GM21529 (cell line): Measurements from ENCODE around the gene ST3GAL3.

Experiments
- ATAC-seq: cut with Tn5 transposase; IDR thresholded peaks from one replicate; pipeline ENCODE4 v1.9.1; 2021; ENCODE audit not compliant: unreplicated experiment

ST3GAL3 gene

DNA sequence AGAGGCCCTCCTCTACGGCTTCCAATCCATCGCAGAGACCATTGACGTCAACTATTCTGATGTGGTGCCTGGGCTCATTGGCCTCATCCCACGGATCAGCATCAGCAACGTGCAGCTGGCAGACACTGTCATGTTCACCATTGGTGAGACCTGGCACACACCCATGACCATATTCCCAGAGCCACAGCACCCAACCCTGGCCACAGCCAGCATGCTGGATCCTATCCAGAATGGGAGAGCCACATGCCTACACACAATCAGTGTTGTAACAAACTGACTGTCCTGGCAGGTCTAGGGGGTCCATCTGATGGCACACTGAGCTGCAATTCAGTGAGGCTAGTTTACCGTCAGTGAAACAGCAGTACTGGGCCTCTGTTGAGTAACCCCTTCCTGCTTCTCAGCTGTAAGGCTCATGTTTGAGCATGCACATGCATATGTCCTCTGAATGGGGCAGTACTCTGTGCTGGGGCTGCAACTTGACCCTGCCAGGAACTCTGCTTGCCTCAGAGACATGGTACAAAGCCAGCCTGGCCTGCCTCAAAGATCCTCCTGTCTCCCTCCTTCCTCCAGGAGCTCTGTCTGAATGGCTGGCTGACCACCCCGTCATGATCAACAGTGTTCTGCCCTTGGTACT lies 250.2 kb downstream of the ST3GAL3 start:
- no peak for ATAC-seq

GRCh38 chr1:43958351-43959255 lies 251.3 kb downstream of the ST3GAL3 start:
- ATAC-seq = no peak

DNA sequence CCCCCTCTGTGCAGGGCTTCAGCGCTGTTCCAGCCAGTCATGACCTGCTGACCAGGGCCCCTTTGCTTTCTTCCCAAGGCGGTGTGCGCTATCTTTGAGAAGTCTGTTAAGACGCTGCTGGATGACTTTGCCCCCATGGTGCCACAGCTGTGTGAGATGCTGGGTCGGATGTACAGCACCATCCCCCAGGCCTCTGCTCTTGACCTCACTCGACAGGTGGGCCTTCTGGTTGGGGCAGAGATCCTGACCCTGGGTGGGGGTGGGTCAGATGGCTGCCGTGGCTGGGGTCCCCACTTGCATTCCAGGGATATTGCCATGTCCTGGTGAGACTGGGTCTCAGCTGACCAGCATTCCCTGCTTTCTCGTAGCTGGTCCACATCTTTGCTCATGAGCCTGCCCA lies 253.5 kb downstream of the ST3GAL3 start:
- no peak for ATAC-seq

- no peak for ATAC-seq
Measured at GRCh38 chr1:43961692-43962091, 254.4 kb downstream of the ST3GAL3 start.

DNA sequence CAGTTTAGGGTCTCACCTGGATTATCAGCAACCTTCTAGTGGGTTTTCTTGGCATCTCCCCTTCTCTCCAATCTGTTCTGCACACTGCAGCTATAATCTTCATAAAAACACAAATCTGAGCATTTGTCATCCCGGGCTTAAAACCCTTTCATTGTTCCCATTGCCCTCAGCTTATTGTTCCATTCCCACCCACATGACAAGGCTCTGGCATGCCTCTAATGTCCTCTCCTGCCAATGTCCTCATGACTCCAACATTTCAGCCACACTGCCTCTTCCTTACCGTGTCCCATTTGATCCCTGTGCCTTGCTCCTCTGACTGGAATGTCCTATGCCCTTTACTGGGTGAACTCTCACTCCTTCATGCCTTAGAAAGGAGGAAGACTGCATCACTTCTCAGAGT lies 255.0 kb downstream of the ST3GAL3 start:
- no peak for ATAC-seq

GRCh38 chr1:43963006-43963405 lies 255.7 kb downstream of the ST3GAL3 start:
- ATAC-seq = no peak

- no peak for ATAC-seq
Measured at GRCh38 chr1:43963890-43964289, 256.6 kb downstream of the ST3GAL3 start.

DNA sequence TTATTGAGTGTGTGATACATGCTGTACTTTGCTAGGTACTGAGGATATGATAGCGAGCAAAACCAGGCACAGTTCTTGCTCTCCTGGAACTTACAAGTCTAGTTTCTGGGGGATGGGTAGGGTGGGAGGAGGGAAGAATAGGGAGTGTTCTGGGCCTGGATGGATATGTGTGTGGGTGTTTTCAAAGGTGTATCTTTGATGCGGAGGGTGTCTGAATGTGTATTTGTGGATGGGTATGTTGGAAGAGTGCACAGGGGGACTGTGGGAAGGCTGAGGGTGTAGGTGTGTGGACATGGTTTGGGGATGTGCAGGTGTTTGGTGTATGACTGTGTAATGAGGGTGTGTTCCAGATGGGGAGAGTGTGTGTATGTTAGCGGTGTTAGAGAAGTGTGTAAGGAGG lies 258.0 kb downstream of the ST3GAL3 start:
- no peak for ATAC-seq

- ATAC-seq = no peak
Measured at GRCh38 chr1:43968348-43968948, 261.1 kb downstream of the ST3GAL3 start.

DNA sequence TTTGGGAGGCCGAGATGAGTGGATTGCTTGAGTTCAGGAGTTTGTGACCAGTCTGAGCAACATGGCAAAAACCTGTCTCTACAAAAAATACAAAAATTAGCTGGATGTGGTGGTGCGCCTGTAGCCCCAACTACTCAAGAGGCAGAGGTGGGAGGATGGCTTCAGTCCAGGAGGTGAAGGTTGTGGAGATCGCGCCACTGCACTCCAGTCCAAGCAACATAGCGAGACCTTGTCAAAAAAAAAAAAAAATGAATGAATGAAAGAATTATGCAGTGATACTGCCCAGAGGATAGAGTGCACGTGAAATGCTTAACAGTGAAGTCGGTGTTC lies 262.0 kb downstream of the ST3GAL3 start:
- no peak for ATAC-seq

DNA sequence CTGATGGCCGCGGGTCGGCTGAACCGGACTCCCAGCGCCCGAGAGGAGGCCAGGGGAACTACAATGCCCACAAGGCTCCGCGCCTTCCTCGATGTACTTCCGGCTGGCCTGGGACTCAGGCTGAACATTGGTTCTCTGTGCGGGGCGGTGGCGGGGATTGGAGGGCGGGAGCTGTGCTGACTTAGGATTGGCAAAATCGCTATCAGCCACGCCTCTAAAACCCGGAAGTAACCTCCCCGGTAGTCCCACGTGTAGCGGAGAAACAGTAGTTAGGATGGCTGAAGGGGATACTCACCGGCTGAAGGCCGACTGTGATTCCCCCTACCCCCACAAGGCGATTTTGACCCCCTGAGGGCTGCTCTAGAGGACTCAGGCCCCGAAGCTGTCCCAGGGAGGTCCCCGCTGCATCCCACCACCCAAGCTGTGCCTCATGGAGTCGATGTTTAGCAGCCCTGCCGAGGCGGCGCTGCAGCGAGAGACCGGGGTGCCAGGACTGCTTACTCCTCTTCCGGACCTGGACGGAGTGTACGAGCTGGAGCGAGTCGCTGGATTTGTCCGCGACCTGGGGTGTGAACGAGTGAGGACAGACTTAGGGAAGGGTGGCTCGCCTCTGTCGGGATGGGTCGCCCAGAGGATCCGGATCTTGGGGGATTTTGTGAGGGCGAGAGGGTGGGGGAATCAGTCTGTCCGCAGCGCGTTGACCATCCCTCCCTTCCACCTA lies 262.6 kb downstream of the ST3GAL3 start, which contains the start of gene DPH2:
Gene DPH2 (plus strand): TSS at position 265 of the 721 bp plus-strand sequence. CDS start 166 bp downstream, at position 431.
- ATAC-seq = peak; percentile 82

GRCh38 chr1:43970502-43970901 lies 263.2 kb downstream of the ST3GAL3 start:
- no peak for ATAC-seq

- ATAC-seq = no peak
Measured at GRCh38 chr1:43970911-43971310, 263.6 kb downstream of the ST3GAL3 start.

DNA sequence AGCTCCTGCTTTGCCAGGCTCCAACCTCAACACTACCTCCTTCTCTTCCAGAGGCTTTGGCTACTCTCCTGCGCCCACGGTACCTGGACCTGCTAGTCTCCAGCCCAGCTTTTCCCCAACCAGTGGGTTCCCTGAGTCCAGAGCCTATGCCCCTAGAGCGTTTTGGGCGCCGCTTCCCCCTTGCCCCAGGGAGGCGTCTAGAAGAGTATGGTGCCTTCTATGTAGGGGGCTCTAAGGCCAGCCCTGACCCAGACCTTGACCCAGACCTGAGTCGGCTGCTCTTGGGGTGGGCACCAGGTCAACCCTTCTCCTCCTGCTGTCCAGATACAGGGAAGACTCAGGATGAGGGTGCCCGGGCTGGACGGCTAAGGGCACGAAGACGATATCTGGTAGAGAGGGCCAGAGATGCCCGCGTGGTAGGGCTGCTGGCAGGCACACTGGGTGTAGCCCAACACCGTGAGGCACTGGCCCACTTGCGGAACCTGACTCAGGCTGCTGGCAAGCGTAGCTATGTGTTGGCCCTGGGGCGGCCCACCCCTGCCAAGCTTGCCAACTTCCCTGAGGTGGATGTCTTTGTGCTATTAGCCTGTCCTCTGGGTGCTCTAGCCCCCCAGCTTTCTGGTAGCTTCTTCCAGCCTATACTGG lies 264.1 kb downstream of the ST3GAL3 start:
- ATAC-seq = no peak

- ATAC-seq = peak; percentile 0
Measured at GRCh38 chr1:43973981-43974442, 266.7 kb downstream of the ST3GAL3 start.

DNA sequence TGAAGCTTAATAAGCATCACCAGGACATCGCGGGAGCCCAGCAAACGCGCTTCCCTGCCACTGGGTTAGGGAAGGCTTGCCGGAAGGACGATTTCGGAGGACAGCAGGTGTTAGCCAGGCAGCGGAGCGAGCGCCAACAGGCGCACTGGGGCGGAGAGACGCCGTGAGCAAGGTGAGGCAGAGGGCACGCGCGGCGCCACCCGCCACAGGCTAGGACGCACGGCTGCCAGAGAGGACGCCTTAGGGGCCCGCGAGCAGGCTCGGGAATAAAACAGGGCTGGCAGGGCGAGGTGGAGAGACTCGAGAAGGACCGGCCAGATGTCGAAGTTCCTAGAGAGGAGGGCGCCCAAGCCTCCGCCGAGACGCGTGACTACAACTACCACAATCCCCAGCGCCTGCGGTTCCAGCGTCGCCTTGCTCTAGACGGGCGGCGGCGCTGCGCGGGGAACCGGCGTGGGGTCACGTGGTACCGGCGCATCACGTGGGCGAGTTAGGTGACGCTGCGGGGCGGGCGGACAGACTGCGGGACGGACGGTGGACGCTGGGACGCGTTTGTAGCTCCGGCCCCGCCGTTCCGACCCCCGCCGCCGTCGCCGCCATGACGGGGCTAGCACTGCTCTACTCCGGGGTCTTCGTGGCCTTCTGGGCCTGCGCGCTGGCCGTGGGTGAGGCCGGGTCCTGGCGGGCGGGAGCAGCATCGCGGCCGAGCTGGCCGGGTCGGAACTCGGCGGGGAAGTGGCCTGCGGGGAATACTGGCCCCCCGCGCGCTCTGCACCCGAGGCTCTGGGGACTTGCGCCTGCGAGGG lies 267.3 kb downstream of the ST3GAL3 start, which contains the start of gene ATP6V0B:
Gene ATP6V0B (plus strand): TSS at position 518 of the 806 bp plus-strand sequence. CDS start 81 bp downstream, at position 599.
- ATAC-seq = peak; percentile 70

- ATAC-seq = no peak
Measured at GRCh38 chr1:43975249-43975961, 268.1 kb downstream of the ST3GAL3 start.

- ATAC-seq = no peak
Measured at GRCh38 chr1:43976045-43976444, 268.7 kb downstream of the ST3GAL3 start.

DNA sequence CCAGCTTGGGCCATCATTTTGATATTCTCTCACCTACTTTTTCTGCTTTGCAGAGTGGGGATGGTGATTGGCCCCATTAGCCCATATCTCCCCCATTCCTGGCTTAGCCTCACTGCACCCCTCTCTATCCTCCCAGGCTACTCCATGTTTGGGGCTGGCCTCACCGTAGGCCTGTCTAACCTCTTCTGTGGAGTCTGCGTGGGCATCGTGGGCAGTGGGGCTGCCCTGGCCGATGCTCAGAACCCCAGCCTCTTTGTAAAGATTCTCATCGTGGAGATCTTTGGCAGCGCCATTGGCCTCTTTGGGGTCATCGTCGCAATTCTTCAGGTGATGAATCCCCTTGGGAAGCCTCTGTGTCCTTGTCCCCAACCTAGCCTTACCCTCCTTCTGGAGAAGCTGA lies 269.6 kb downstream of the ST3GAL3 start:
- no peak for ATAC-seq
